ENCODE results near the gene DPF1.

The DPF1 gene

DNA sequence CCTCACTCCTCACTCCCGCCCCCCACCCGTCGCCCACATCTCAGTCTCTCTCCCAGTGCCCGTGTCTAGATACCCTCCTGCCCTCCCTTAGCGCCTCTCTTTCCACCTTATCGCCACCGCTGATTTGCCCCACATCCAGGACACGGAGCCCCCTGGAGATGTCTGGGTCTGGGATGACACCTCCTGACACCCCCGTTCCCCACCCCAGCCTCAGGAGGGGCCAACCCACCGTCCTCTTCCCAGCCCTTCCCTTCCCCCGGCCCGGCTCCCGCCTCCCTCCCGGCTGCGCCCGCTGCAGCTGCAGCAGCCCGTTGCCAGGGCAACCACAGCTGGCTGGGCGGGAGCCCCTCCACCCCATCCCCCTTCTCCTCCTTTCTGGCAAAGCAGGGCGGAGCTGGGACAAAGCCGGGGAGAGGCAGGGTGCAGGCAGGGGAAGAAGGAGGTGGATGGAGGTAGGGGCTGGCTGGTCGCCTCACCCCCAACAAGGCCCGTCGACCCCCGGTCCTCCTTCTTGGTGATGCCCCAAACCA is 13.5 kb downstream of the DPF1 start:
- no peak overlapping the region for H3K4me3 ChIP-seq (ENCODE audit: low read length)
- no peak for DNase-seq (ENCODE audit: low read depth)

DNA sequence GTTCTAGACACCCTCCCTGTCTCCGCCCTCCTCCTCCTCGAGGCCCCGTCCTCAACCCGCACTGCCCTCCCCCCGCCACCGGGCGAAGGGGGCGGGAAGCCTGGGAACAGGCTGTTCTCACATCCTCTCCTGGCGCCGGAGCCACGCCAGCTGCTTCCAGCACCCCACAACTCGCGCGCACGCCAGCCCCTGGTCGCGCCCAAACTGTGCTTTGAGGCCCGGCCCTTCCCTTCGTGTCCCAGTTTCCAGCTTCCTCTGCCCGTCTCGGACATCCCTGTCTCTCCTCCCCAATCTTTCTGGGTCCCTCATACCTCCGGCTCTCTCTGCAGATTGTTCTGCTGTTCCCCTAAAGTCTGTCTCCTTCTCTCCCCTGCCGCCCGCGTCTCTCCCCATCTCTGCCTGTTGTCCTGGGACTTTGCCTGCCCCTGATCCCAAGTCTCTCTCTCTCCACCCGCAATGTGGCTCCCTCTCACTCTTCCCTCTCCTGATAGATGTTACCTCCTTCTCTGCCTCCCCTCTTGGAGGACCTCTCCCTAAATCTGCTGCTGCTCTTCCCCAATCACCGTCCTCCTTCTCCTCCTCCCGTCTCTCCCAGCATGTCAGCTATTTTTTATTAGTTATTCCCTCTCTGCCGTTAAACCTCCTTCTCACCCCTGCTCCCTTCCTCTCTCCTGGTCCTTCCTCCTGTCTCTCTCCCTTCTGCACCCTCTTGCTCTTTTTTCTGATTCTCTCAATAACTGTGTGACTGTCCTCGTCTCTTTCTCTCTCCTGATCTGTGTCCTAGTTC is 14.2 kb downstream of the DPF1 start:
- TF ChIP-seq, protein P1, sequence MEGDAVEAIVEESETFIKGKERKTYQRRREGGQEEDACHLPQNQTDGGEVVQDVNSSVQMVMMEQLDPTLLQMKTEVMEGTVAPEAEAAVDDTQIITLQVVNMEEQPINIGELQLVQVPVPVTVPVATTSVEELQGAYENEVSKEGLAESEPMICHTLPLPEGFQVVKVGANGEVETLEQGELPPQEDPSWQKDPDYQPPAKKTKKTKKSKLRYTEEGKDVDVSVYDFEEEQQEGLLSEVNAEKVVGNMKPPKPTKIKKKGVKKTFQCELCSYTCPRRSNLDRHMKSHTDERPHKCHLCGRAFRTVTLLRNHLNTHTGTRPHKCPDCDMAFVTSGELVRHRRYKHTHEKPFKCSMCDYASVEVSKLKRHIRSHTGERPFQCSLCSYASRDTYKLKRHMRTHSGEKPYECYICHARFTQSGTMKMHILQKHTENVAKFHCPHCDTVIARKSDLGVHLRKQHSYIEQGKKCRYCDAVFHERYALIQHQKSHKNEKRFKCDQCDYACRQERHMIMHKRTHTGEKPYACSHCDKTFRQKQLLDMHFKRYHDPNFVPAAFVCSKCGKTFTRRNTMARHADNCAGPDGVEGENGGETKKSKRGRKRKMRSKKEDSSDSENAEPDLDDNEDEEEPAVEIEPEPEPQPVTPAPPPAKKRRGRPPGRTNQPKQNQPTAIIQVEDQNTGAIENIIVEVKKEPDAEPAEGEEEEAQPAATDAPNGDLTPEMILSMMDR (IDR thresholded peaks at IDR 0.05; ENCODE audit: insufficient read depth, low read depth, low read length, missing control alignments): no peak
- H3K4me3 ChIP-seq (ENCODE audit: low read length): no peak overlapping the region
- DNase-seq (ENCODE audit: low read depth): no peak

More for the DNA sequence above, 13.5 kb downstream of the DPF1 start:
- TF ChIP-seq, protein P1 (IDR thresholded peaks at IDR 0.05; ENCODE audit: insufficient read depth, low read depth, low read length, missing control alignments): no peak

- no peak for DNase-seq (ENCODE audit: low read depth)
- TF ChIP-seq, protein P1 (IDR thresholded peaks at IDR 0.05; ENCODE audit: insufficient read depth, low read depth, low read length, missing control alignments): no peak
- no peak overlapping the region for H3K4me3 ChIP-seq (ENCODE audit: low read length)
Measured at GRCh38 chr19:38209152-38209551, 14.9 kb downstream of the DPF1 start.

DNA sequence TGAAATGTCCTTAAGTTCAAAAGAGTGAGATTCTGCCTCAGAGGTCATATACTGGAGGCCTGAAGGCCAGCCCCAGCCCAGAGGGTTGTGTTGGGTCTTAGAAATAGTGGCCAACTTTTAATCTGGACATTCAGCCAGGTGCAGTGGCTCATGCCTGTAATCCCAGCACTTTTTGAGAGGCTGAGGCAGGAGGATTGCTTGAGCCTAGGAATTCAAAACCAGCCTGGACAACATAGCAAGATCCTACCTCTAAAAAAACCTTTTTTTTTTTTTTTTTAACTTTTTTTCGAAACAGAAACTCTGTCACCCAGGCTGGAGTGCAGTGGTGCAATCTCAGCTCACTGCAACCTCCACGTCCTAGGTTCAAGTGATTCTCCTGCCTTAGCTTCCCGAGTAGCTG is 15.5 kb downstream of the DPF1 start:
- H3K4me3 ChIP-seq (ENCODE audit: low read length): no peak overlapping the region
- no peak for DNase-seq (ENCODE audit: low read depth)
- TF ChIP-seq, protein P1 (IDR thresholded peaks at IDR 0.05; ENCODE audit: insufficient read depth, low read depth, low read length, missing control alignments): no peak

GRCh38 chr19:38207543-38207942 is 16.5 kb downstream of the DPF1 start:
- TF ChIP-seq, protein P1 (IDR thresholded peaks at IDR 0.05; ENCODE audit: insufficient read depth, low read depth, low read length, missing control alignments): no peak
- DNase-seq (ENCODE audit: low read depth): no peak
- no peak overlapping the region for H3K4me3 ChIP-seq (ENCODE audit: low read length)

DNA sequence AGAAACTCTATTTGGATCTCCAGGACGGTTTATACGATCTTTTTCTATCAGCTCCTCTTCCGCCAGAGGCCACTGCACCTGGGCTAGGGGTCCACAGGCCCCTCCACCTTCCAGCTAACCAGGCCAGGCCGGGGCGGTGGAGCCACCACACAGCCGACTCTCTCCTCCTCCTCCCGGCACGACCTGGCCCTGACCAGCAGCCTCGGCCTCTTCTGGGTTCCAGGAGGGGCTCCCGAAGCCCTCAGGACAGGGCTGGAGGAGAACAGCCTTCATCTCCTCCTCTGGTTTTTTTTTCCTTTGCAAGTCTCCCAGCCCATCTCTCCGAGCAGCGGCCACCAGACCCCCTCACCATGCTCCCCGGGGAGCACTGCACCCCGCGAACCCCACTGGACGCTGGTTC is 17.1 kb downstream of the DPF1 start:
- TF ChIP-seq, protein P1 (IDR thresholded peaks at IDR 0.05; ENCODE audit: insufficient read depth, low read depth, low read length, missing control alignments): no peak
- no peak overlapping the region for H3K4me3 ChIP-seq (ENCODE audit: low read length)
- no peak for DNase-seq (ENCODE audit: low read depth)

Measured in epithelial cell of esophagus (primary cell).